Measurements from ENCODE around the gene CADPS.

Gene CADPS

DNA sequence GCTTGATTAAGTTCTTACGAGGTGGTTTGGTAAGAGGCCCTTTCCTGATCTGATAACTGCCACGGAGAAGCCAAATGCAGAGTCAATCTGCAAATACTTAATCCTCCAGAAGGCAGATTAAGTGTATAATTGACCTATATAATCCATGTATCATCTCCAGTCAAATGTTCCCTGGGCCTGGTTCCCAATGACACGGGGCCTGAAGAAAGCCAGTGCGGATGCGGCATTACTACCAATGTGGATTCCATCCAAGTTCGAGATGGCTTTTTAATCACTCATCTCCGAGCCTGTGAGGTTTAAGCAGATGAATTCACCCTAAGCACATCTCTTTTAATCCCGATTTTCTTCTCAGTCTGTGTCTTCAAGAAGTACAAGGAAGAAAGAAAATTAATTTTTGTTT is 441.8 kb downstream of the CADPS start:
- no peak for DNase-seq (ENCODE audit: low read depth)

DNA sequence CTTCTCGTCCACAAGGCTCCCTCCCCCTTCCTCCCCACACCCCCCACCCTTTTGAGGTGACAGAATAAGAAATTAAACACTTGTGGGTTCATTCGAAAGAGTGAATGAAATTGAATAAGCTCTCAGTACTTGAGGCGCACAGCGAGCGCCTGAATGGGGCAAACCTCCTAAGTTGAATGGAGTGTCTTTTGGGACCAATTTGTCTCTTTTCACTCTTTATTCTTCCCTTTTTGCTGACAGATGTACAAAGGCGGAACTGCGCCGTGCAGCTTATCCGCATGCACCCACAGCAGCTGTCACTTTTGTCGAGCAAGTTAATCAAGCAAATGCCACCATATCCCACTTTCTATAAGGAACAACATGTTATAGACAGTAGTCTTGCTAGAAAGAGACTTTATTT is 454.0 kb downstream of the CADPS start:
- no peak for DNase-seq (ENCODE audit: low read depth)

DNA sequence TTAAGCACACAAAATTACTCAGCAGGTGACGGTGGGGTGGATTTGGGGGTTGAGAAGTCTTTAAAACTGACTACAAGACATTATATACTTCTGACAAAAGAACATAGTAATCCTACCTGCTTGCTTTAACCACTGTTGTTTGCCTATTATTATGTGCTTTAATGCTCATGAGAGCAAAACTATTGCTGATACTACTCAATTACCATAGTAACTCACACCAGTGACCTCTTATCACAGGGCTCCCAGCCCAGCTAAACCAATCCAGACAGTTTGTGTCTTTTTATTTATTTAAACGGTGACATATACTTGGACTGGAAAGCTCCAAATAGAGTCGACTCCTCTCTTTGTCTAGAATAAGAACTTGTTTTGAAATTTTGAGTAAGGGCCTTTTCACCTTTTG is 459.1 kb downstream of the CADPS start:
- DNase-seq (ENCODE audit: low read depth): no peak

DNA sequence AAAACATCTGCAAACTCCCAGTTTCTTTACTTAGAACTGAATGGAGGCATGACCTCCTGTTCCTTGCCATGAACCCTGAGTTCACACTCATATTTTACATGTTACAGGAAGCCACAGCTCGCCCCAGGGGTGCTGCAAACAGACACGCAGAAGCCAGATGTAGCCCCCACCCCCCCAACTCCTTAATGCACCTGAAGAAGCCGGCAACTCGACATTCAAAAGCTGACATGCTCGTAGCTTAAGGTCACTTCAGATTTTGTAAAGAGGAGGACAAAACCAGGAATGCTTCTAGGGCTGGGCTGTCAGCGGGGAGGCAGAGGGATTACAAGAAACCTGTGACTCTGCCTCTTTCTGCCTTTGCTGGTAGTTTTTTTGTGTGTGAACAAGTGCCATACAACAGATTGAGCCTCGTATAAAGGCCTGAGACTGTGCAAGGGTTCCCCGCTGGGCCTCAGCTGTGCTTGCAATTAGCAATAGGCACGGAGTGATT is 459.9 kb downstream of the CADPS start:
- DNase-seq (ENCODE audit: low read depth): no peak

DNA sequence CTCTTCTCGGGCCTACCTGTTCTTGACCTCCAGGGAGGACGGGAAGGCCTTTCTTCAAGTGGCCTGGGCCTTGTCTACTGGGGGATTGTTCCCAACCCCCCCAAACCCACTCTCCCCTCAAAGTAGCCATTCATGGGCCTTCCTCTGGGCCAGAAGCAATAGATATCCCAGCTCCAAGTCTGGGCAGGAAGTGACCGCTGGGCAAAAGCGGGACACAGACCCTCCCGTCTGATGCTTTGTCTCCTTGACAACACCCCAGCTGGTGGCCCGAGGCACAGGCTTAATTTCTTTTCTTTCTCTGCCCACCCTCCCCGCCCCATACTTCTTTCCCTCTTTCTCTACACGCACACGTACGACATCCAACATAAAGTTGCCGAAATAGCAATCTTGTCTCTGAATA is 460.4 kb downstream of the CADPS start:
- DNase-seq (ENCODE audit: low read depth): no peak

DNA sequence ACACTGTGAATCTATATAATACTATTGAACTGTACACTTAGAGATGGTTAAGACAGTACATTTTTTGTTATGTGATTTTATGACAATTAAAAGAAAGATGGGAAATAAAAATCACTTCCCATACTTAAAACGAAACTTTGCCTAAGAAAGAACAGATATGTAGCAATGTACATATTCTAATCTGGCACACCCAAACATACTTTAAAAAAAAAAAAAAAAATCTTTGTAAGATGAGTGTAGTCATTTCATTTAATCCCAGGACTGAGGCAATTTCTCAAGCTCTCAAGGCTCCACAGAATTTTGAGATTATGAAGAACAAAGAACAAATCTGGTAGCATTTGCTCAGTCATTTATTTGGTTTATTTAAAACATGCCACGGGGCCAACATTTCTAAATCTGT is 461.5 kb downstream of the CADPS start:
- DNase-seq (ENCODE audit: low read depth): no peak

DNA sequence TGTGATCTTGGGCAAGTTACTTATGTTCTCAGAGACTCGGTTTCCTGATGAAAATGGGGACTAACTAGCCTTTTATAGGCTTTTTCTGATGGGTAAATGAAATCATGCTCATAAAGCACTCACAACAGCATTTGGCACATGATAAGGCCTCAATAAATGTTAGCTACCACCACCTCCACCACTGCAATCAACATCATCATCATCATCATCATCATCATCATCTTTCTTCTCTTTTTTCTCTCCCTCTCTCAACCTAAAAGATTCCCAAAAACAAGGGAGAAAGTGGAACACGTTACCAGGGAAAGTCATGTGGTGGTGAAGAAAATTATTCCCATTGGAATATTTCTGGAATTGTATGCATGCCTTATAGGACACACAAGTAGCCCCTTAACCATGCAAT is 468.3 kb downstream of the CADPS start:
- DNase-seq (ENCODE audit: low read depth): no peak

DNA sequence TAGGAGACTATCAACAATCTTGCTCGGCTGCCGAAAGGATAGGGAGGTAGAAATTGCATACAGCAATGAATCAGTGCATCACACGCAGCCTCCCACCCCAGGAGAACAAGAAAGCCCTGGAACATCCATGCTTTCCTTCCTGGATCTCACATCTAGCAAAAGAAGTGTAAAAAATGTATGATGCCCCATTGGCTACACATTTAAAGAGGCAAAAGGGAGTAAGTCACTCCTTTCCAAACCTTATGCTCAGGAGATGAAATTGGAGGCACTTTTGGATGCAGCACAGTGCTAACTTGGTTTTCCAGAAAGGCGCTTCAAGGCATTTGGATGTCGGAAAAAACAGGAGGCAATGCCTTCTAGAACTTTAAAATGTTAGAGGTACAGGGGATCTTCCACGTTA is 469.6 kb downstream of the CADPS start:
- DNase-seq (ENCODE audit: low read depth): no peak

DNA sequence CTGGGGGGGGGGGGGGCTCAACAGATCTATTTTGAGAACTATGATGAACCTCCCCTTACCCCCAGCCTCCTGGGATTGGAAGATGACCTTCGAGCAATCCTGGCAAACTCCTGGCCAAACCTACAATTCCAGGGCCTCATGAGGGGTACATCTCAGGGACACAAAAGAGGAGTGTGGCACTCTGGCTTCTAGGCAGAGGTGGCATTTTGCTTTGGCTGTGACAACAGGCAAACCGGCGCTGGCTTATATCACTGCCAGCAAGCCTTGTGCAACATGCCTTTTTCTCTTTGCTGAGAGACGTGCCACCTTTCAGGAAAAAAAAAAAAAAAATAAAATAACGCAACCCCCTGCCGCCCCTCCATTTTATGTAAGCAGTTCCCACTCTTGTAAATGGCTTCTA is 470.1 kb downstream of the CADPS start:
- DNase-seq (ENCODE audit: low read depth): no peak

DNA sequence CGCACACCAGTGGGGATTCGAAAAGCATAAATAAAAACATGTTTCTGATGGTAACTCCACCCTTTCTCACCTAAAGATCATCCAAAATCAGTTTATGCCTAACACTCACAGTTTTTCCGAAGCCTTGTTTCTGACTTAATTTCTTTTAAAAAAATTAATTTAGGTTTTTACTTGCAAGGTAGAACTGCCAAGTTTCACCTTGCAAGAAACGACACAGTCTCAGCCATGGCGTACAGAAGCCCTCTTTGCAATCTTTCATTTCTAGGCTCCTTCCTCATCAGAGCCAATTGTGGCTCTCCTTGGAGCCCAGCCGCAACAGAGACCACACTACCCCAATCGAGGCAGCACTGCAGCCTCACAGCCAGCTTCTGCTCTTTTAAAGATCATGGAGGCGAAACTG is 470.9 kb downstream of the CADPS start:
- DNase-seq (ENCODE audit: low read depth): no peak

DNA sequence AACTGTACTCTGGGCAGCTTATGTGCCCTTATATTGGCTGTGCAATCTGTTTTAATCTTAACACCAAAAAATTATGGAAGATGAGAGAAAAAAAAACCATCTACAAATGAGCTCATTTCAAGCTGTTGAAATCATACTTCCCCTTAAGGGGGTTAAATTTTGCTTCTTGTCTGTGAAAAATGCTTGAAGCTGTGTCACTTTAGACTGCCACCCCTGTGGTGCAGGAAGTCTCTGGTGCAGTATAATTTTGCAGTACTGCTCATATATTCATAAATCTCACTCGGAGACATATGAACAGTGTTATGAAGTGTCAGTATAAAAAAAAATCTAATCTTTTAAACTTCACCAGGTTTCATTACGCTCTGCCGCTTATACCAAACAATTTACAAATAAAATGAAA is 471.5 kb downstream of the CADPS start:
- no peak for DNase-seq (ENCODE audit: low read depth)

DNA sequence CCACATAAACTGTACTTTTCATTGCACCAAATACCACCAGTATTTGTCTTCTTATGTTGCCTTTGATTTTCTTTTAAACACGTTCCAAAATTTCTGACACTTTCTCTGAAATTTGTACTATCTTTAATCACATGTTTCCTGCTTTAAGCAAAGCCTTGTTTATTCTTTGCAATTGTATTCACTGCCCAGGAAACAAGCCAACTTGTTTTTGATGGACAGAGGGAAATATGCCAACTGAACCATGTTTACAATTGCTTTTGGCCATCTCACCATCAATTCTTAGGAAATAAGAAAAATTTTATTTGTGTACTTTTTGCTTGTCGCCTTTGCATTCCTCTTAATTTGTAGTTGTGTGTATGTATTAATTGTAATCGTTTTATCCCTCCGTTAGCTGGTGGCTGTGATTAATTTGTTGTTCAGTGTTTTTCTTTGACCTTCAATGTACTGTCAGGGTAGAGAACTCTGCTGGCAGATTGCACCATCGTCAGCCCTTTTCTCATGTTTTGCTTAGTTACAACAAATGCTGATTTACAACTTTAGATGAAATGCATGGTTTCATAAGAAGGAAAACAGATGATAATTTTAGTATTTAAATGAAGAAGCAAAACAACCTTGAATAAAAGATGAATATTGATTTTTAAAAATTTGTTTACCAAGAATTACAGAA is 482.5 kb downstream of the CADPS start:
- DNase-seq (ENCODE audit: low read depth): no peak

DNA sequence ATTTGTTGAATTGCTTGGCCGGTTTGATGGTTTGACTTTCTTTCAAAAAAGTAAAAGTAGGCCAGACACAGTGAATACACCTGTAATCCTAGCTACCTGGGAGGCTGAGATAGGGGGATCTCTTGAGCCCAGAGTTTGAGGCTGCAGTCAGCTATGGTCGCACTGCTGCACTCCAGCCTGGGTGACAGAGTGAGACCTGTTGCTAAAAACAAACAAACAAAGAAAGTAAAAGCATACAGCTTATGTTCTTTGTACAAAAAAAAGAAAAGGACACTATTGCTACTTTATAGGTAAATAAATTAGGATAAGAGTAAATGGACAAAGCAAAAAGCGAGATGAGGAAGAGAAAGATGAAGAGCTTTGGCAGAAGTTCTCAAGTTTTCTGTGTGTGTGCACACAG is 488.0 kb downstream of the CADPS start:
- no peak for DNase-seq (ENCODE audit: low read depth)

DNA sequence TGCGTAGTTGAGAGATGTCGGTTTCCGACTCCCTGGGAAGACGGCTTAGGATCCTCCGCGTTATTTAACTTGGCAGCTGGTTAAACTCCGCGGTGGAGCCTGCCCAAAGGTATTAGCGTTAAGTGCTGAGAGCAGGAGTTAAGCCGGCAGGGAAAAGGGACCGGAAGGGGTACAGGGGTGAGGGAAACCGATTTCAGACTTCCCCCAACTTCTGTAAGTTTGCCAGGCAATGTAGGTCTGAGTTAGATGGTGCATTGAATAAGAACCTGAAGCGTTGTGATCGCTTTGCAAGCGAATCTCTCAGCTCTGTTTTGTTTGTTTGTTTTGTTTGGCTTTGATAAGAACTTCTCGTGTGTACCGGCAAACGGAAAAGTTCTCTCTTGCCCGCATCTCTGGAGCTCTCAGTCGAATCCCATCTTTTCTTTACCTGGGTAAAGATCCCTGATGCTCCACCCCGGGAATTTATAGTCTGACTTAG is 495.9 kb downstream of the CADPS start:
- no peak for DNase-seq (ENCODE audit: low read depth)

DNA sequence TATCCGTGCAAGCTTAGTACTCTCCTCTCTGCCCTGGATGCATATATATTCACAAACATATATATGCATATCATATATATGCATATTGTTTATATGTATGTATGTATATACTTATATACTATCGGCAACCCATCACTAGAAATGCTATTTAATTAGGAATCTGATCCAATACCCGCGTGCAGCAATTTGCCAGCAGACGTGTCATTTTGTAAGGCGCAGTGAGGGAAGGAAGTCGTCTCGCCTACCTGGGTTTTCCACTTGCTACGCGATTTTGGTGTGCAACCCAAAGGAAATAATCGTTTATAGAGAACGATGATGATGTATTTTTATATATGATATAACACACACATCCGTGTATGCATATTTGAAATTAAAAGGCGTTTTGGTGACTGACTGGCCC is 496.3 kb downstream of the CADPS start:
- no peak for DNase-seq (ENCODE audit: low read depth)

DNA sequence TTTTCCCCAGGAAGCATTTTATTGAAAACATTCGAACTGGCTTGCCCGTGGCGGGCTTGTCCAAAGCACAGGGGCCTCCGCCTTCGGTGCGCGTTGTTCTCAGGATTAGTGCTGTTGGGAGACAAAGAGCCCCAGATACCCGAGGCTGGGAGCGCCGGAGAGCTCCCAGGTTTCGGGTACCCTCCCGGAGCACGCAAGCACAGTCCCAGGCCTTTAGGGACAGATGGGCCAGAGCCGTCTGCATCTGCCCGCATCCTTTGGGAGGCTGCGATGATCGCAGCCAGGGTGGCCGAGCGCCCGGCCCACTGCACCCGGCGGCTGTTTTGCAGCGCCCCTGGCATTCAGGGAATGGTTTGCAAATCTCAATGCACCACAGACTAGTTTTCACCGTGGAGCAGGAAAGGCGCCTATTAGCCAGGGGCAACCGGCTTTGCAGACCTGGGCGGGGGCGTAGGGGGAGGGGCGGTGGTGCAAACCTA is 496.9 kb downstream of the CADPS start:
- no peak for DNase-seq (ENCODE audit: low read depth)

DNA sequence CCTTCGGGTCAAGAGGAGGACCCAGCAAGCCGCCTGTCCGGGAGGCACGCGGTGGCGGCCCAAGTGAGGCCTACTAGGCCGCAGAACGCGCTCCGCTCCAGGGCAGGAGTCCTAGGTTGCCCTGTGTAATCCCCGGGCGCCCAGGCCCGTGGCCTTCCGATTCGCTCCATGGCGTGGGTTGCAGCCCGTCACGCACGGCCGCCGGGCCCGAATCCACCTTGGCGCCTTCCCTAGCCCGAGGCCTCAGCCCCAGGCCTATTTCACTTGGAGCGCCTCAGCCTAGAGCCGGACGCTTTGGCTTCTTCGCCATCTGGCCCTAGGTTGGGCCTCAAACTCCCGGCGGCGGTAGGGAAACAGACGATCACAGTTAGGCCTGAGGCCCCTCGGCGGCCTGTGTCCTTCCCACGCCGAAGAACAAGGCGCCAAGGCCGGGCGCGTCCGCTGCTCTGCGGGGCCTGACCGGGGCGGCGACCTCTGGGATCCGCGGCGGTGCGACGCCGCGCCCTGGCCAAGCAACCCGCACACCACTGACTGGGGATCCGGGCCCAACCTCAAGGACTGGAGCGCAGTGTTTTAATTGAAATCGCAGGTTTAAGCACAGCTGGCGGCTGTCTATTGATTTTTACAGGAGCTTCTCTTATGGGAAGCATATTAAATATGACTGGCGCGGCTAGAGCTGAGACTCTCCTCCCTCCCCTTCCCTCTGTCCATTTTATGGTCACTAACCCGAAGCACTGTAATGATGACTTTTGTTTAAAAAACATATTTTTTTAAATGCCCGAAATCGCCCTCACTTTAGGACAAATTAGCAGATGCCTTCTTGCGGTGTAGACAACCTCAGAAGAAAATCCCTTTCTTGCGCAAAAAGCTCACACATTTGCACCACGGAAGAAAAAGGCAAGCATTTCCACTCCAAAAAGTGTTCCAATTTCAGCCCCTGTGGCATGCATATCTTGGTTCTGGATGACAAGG is 498.0 kb downstream of the CADPS start:
- DNase-seq (ENCODE audit: low read depth): no peak

DNA sequence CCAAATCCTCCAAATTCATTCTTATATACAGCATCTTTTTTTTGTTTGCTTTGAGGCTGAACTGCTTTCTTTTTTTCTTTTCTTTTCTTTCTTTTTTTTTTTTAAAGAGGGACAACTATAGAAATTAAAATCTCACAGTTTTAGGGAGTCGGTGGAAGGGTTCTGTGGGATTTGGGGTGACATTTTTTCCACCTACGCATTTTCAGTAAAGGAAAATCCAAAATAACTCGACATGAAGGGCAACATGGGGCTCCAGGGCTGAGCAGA is 498.8 kb downstream of the CADPS start:
- DNase-seq (ENCODE audit: low read depth): no peak

DNA sequence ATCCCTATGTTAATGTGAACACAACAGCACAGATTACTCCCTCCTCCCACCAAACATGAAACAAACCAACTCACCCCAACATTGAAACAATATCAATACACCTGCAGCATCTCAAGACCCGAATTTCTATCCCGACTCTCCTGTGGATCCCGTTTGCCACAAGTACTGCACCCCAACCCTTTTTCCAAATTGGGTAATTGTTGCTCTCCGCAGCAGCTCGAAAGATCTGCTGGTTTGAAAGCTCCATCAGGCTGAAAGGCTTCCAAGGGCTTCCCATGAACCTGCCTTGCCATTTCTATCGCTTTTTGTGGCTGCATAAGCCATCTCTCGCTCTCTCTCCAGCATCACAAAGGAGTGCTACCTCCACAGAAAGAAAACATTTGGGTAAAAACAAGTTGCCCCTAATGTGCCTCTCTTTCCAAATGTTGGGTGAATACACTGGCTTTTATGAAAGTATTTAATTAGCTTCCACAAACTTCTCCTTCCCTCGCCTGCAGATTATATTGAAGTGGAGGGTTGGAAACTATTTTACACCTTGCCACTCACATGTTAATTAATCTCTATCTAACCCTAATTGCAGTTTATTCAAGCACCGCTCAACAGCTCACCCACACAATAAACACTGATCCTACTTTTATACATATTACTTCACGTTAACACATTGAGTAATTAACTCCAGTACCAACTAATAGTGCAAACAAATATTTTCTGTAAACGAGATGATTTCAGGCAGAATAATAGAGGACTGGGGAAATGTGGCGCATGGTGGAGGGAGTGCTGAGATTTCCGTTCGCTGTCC is 499.4 kb downstream of the CADPS start:
- DNase-seq (ENCODE audit: low read depth): no peak

DNA sequence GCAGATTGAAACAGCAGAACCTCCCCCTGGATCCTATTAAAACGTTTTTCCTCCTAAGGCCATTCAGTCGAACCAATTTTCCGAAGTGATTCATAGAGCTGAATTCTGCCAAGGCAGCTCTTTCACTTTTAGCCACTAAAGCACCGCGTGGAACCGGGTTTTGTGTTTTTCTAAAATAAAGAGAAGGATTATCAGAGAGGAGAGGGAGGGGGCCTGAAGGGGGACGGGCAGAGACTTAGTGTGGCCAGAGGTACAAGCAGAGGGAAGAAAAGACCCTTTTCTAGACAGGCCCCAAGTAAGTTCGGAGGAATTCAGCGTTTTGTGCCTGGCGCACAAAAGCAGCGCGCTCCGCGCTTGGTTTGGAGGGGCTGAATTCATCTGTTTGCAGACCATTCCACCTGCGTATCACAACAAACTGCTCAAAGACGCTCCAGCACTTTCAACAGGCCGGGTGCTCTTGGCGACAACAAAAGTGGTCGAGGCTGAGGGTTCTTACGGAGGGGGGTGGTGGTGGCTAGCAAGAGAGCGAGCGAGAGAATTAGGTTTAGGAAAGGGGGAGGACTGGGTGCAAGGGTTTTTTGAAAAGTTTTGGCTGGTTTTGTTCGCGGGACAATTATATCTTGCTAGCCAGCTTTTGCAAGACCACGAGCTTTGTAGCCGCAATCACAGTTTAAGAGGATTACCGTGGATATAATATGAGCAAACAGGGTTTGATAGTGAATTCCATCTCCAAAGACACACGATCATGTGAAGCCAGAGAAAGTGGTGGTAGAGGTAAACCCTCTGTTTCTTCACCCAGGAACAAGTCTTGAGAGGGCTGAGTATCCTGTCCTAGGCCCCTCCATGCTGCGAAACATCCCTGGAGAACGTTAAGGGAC is 500.6 kb downstream of the CADPS start:
- DNase-seq (ENCODE audit: low read depth): no peak

DNA sequence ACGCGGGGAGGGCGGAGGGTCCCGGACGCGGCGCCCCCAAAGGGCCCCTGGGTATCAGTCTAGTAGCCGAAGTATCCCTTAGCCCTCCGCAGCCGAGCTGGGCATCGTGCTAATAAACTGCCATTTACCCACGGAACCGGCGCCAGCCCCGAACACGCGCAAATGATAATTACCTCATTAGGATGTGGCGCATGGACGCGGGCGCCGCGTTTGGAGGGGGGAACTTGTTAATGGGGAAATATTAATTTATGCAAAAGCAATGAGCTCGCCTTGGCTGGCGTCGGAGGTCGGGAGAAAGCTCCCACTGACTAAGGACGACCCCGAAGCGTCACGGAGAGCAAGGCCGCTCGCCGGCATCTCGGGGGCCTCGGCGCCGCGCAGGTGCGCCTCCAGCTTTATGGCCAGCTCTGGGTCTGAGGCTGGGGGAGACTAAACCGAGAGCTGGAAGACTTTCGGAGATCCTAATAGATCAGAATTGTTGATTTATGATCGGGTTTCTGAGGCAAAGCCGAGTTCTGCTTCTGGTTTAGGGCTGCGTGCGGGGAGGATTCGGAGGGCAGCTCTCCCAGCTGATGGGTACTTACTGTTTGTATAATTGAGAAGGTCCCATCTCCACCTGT is 501.4 kb downstream of the CADPS start:
- DNase-seq (ENCODE audit: low read depth): no peak

All from HS-27A (cell line).